ENCODE results near the gene EIF4H.
"Not testable (repeated sequence)": the region's sequence is repeated elsewhere in the genome, so short reads cannot be mapped to it uniquely, and the experiment has no call there.

The EIF4H gene

GRCh38 chr7:74197449-74198124 is 23.4 kb downstream of the EIF4H start:
- DNase-seq (ENCODE audit: low read depth in 2 of 2): no peak

- DNase-seq (ENCODE audit: low read depth in 2 of 2): no peak
These were observed 25.6 kb downstream of the EIF4H start for GRCh38 chr7:74199551-74200355.

GRCh38 chr7:74202841-74203556 is 28.8 kb downstream of the EIF4H start:
- peak; percentile 8 to 12 for DNase-seq (ENCODE audit: low read depth in 2 of 2)

- DNase-seq (ENCODE audit: low read depth in 2 of 2): no peak
These were observed 29.9 kb downstream of the EIF4H start for GRCh38 chr7:74203956-74204618.

GRCh38 chr7:74206052-74206451 is 31.9 kb downstream of the EIF4H start:
- DNase-seq (ENCODE audit: low read depth in 2 of 2): not testable (repeated sequence)

GRCh38 chr7:74206589-74207120 is 32.5 kb downstream of the EIF4H start:
- peak in 1 of 2 experiments; percentile 10 for DNase-seq (ENCODE audit: low read depth in 2 of 2)

GRCh38 chr7:74207586-74207985 is 33.4 kb downstream of the EIF4H start:
- no peak for DNase-seq (ENCODE audit: low read depth in 2 of 2)

- DNase-seq (ENCODE audit: low read depth in 2 of 2): not testable (repeated sequence)
These were observed 34.1 kb downstream of the EIF4H start for GRCh38 chr7:74208241-74208640.

- no peak for DNase-seq (ENCODE audit: low read depth in 2 of 2)
These were observed 38.5 kb downstream of the EIF4H start for GRCh38 chr7:74212661-74213060.

GRCh38 chr7:74214816-74215630 is 40.9 kb downstream of the EIF4H start:
- no peak for DNase-seq (ENCODE audit: low read depth in 2 of 2)

GRCh38 chr7:74215921-74216320 is 41.8 kb downstream of the EIF4H start:
- no peak for DNase-seq (ENCODE audit: low read depth in 2 of 2)

GRCh38 chr7:74216361-74216761 is 42.2 kb downstream of the EIF4H start:
- no peak for DNase-seq (ENCODE audit: low read depth in 2 of 2)

GRCh38 chr7:74217455-74218342 is 43.5 kb downstream of the EIF4H start:
- DNase-seq (ENCODE audit: low read depth in 2 of 2): no peak

- DNase-seq (ENCODE audit: low read depth in 2 of 2): no peak
These were observed 44.2 kb downstream of the EIF4H start for GRCh38 chr7:74218343-74218698.

GRCh38 chr7:74219416-74219815 is 45.3 kb downstream of the EIF4H start:
- DNase-seq (ENCODE audit: low read depth in 2 of 2): no peak

GRCh38 chr7:74220229-74220628 is 46.1 kb downstream of the EIF4H start:
- DNase-seq (ENCODE audit: low read depth in 2 of 2): no peak

- DNase-seq (ENCODE audit: low read depth in 2 of 2): no peak
These were observed 47.6 kb downstream of the EIF4H start for GRCh38 chr7:74221713-74222112.

- no peak for DNase-seq (ENCODE audit: low read depth in 2 of 2)
These were observed 48.9 kb downstream of the EIF4H start for GRCh38 chr7:74222851-74223710.
